Measurements from ENCODE around the gene BMP7.

Gene BMP7

GRCh38 chr20:57224641-57225138 lies 41.8 kb downstream of the BMP7 start:
- no peak for DNase-seq

- DNase-seq: no peak
Measured at GRCh38 chr20:57223648-57224489, 42.6 kb downstream of the BMP7 start.

- DNase-seq: no peak
Measured at GRCh38 chr20:57222631-57222950, 43.9 kb downstream of the BMP7 start.

- no peak for DNase-seq
Measured at GRCh38 chr20:57221916-57222630, 44.4 kb downstream of the BMP7 start.

- DNase-seq: no peak
Measured at GRCh38 chr20:57220337-57221145, 45.9 kb downstream of the BMP7 start.

- no peak for DNase-seq
Measured at GRCh38 chr20:57219071-57219677, 47.3 kb downstream of the BMP7 start.

GRCh38 chr20:57218489-57218888 lies 48.0 kb downstream of the BMP7 start:
- DNase-seq: no peak

GRCh38 chr20:57217802-57218201 lies 48.6 kb downstream of the BMP7 start:
- DNase-seq: no peak

GRCh38 chr20:57216669-57217068 lies 49.8 kb downstream of the BMP7 start:
- DNase-seq: no peak

GRCh38 chr20:57215826-57216471 lies 50.5 kb downstream of the BMP7 start:
- no peak for DNase-seq

GRCh38 chr20:57215426-57215825 lies 51.0 kb downstream of the BMP7 start:
- DNase-seq: no peak

- DNase-seq: no peak
Measured at GRCh38 chr20:57214948-57215347, 51.5 kb downstream of the BMP7 start.

GRCh38 chr20:57214427-57214826 lies 52.0 kb downstream of the BMP7 start:
- DNase-seq: no peak

GRCh38 chr20:57213924-57214323 lies 52.5 kb downstream of the BMP7 start:
- no peak for DNase-seq

- DNase-seq: no peak
Measured at GRCh38 chr20:57213291-57213690, 53.1 kb downstream of the BMP7 start.

- DNase-seq: no peak
Measured at GRCh38 chr20:57212534-57213276, 53.7 kb downstream of the BMP7 start.

GRCh38 chr20:57211908-57212533 lies 54.4 kb downstream of the BMP7 start:
- no peak for DNase-seq

GRCh38 chr20:57211406-57211805 lies 55.0 kb downstream of the BMP7 start:
- DNase-seq: no peak

GRCh38 chr20:57210911-57211280 lies 55.5 kb downstream of the BMP7 start:
- DNase-seq: no peak

- no peak for DNase-seq
Measured at GRCh38 chr20:57210054-57210910, 56.2 kb downstream of the BMP7 start.
